Measurements from ENCODE around the gene UFC1.

Gene UFC1

GRCh38 chr1:161172349-161172748 is 18.6 kb downstream of the UFC1 start:
- no peak for DNase-seq

- DNase-seq = peak; percentile 51
Observed at GRCh38 chr1:161172776-161173376, 19.1 kb downstream of the UFC1 start.

GRCh38 chr1:161173711-161174110 is 19.9 kb downstream of the UFC1 start:
- DNase-seq = no peak

GRCh38 chr1:161174911-161175310 is 21.1 kb downstream of the UFC1 start:
- no peak for DNase-seq

GRCh38 chr1:161175771-161176453 is 22.1 kb downstream of the UFC1 start:
- no peak for DNase-seq

GRCh38 chr1:161176468-161177111 is 22.8 kb downstream of the UFC1 start:
- no peak for DNase-seq

- peak; percentile 95 for DNase-seq
Observed at GRCh38 chr1:161177112-161177935, 23.5 kb downstream of the UFC1 start, which contains the start of gene B4GALT3. Gene B4GALT3, minus strand, starts transcription at chr1:161177507. Its CDS starts 1,447 bp downstream, at chr1:161176060.

GRCh38 chr1:161177936-161178244 is 24.1 kb downstream of the UFC1 start:
- DNase-seq = no peak

- DNase-seq = no peak
Observed at GRCh38 chr1:161179698-161180097, 25.9 kb downstream of the UFC1 start.

- no peak for DNase-seq
Observed at GRCh38 chr1:161180639-161181038, 26.9 kb downstream of the UFC1 start.

- DNase-seq = no peak
Observed at GRCh38 chr1:161182214-161182613, 28.4 kb downstream of the UFC1 start.

- peak; percentile 73 for DNase-seq
Observed at GRCh38 chr1:161185282-161185682, 31.5 kb downstream of the UFC1 start.

- peak; percentile 24 for DNase-seq
Observed at GRCh38 chr1:161185732-161186311, 32.0 kb downstream of the UFC1 start.

- no peak for DNase-seq
Observed at GRCh38 chr1:161187311-161187710, 33.5 kb downstream of the UFC1 start.

GRCh38 chr1:161188381-161188780 is 34.6 kb downstream of the UFC1 start:
- no peak for DNase-seq

- no peak for DNase-seq
Observed at GRCh38 chr1:161189036-161189435, 35.3 kb downstream of the UFC1 start.

- DNase-seq = no peak
Observed at GRCh38 chr1:161190962-161191521, 37.3 kb downstream of the UFC1 start.

- DNase-seq = no peak
Observed at GRCh38 chr1:161191971-161192370, 38.2 kb downstream of the UFC1 start.

GRCh38 chr1:161192476-161193465 is 39.0 kb downstream of the UFC1 start:
- peak; percentile 69 for DNase-seq

- no peak for DNase-seq
Observed at GRCh38 chr1:161193561-161194235, 39.9 kb downstream of the UFC1 start.

- DNase-seq = no peak
Observed at GRCh38 chr1:161195171-161195570, 41.4 kb downstream of the UFC1 start.
